ENCODE measurements around the gene ZNF536.
A peak's percentile ranks its signal among the peaks of the same experiment; 100 is the strongest.

ZNF536 gene

DNA sequence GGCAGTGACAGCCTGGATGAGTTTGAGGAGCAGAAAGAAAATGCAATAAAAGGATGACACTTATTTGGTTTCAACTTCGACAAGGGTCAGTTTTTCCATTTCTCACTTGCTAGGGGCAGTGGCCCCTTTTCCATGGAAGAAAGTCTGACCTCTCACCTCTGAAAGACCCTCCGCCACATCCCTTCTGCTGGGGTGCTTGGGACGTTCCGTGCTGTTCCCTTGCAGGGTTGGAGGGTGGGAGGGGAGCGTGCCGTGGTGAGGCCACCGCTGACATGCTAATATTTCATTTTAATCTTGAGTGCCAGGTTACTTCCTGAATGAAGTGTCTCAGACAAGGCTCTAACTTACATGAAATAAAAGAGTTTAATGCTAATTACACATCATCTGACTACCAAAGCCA lies 5.2 kb upstream of the ZNF536 start:
- intact Hi-C loops (cut with DNase I; ENCODE audit: low total_unique reads) = no loop called here
- H3K27ac ChIP-seq = no peak overlapping the region
- no peaks in the 10 kb centered on the region for H3K4me1 ChIP-seq
- no peaks in the 10 kb centered on the region for H3K36me3 ChIP-seq
- no peak for TF ChIP-seq CTCF (IDR thresholded peaks at IDR 0.05)
- peak in 1 of 2 donors; percentile 28 for DNase-seq
- H3K27me3 ChIP-seq = peaks cover 0 to 4% of the 10 kb centered on the region in 2 donors
- H3K4me3 ChIP-seq = no peak overlapping the region
- H3K9me3 ChIP-seq = no peaks in the 10 kb centered on the region

DNA sequence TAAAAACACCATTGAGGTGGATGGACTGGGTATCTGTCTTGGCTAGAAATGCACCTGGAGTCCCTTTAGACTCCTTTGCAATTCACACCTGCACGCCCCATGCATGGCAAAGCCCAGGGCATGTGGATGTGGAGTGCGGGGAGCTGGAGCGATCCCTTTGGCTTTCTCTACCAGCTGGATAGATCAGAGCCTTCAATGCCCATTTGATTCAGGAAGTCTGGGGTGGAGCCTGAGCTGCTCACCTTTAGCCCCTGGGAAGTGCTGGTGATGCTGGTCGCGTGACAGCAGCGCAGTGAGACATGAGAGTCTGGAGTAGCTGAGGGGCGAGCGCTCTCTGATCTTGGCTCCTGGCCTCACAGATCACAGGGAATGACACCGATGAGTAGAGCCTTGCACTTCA lies 4.8 kb upstream of the ZNF536 start:
- peak; percentile 3 to 10 for DNase-seq
- Histone ChIP-seq H3K36me3 (no peaks in the 10 kb centered on the region), H3K27ac (no peak overlapping the region), H3K27me3 (peaks cover 0 to 4% of the 10 kb centered on the region in 2 donors), H3K9me3 (no peaks in the 10 kb centered on the region), H3K4me3 (no peak overlapping the region), H3K4me1 (no peaks in the 10 kb centered on the region)
- TF ChIP-seq CTCF (IDR thresholded peaks at IDR 0.05) = no peak
- intact Hi-C loops (cut with DNase I; ENCODE audit: low total_unique reads) = no loop called here

DNA sequence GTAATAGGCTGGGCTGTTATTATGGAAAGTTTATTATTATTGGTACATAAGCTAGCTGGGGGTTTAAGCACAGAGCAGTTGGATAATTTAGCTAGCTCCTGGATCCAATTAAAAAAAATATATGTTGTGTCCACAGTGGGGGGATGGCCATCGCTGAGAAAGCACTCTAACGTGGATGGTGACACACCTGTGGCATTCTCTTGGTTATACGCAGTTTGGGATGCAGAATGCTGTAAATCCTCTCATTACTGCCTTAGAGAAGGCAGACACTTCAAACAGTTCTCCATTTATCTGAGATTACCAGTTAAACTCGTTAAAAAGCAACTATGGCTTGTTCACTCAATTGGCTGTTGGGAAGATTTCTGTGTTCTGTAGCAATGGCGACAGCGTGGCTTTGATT lies 2.4 kb upstream of the ZNF536 start:
- no peak for DNase-seq
- peaks cover 0 to 18% of the 10 kb centered on the region in 2 donors for H3K27me3 ChIP-seq

DNA sequence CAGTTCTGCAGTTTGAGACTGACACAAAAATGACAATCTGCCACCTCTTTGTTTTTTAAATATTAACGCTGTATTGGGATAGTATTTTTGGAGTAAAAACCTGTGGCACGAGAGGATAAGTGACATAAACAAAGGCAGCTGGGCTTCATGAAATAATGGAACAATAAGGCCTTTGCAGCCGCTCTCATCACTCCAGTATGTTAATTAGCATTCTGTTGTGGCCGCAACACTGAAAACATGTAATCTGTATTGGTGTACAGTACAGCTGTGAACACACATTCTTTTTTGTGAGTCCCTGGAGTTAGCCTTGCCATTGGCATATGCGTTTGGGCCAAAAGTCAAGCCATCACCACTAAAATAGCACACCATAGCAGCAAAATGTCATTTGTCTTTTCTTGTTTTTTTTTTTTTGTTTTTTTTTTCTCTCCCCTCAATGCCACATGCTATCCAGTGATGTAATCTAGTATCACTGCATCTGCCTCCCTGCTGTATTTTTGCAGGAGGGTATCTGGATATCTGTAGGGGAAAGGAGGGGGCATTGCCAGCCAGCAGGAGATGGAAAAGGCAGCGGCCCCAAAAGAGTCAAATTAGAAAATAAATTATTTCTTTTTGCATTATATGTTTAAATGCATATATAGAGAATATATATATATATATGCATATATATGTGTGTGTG lies 885 bp upstream of the ZNF536 start:
- no peak overlapping the region for H3K27ac ChIP-seq
- H3K4me1 ChIP-seq = no peaks in the 10 kb centered on the region
- H3K9me3 ChIP-seq = no peaks in the 10 kb centered on the region
- H3K36me3 ChIP-seq = no peaks in the 10 kb centered on the region
- intact Hi-C loops (cut with DNase I; ENCODE audit: low total_unique reads) = no loop called here
- DNase-seq = no peak
- peaks cover 0 to 33% of the 10 kb centered on the region in 2 donors for H3K27me3 ChIP-seq
- H3K4me3 ChIP-seq = no peak overlapping the region
- TF ChIP-seq CTCF (IDR thresholded peaks at IDR 0.05) = no peak

More for the DNA sequence above, 2.4 kb upstream of the ZNF536 start:
- Histone ChIP-seq H3K4me3 (no peak overlapping the region), H3K36me3 (no peaks in the 10 kb centered on the region), H3K27ac (no peak overlapping the region), H3K9me3 (no peaks in the 10 kb centered on the region), H3K4me1 (no peaks in the 10 kb centered on the region)
- no peak for TF ChIP-seq CTCF (IDR thresholded peaks at IDR 0.05)
- intact Hi-C loops (cut with DNase I; ENCODE audit: low total_unique reads) = no loop called here

GRCh38 chr19:30373593-30373992 lies 1.4 kb downstream of the ZNF536 start:
- Histone ChIP-seq H3K4me3 (no peak overlapping the region), H3K27me3 (peaks cover 0 to 38% of the 10 kb centered on the region in 2 donors), H3K9me3 (no peaks in the 10 kb centered on the region), H3K4me1 (no peaks in the 10 kb centered on the region), H3K36me3 (no peaks in the 10 kb centered on the region), H3K27ac (no peak overlapping the region)
- DNase-seq = no peak
- intact Hi-C loops (cut with DNase I; ENCODE audit: low total_unique reads) = no loop called here
- TF ChIP-seq CTCF (IDR thresholded peaks at IDR 0.05) = no peak

- no peak for DNase-seq
- peaks cover 0 to 38% of the 10 kb centered on the region in 2 donors for H3K27me3 ChIP-seq
- TF ChIP-seq CTCF (IDR thresholded peaks at IDR 0.05) = no peak
- intact Hi-C loops (cut with DNase I; ENCODE audit: low total_unique reads) = no loop called here
- H3K9me3 ChIP-seq = no peaks in the 10 kb centered on the region
- no peaks in the 10 kb centered on the region for H3K4me1 ChIP-seq
- no peak overlapping the region for H3K4me3 ChIP-seq
- H3K36me3 ChIP-seq = no peaks in the 10 kb centered on the region
- H3K27ac ChIP-seq = no peak overlapping the region
Observed at GRCh38 chr19:30374539-30374864, 2.3 kb downstream of the ZNF536 start.

Data from tibial artery (tissue), 4 donors.